SK-N-SH (cell line): ENCODE measurements around the gene COBL. TPM values are rescaled to one million over a fixed set of nuclear protein-coding genes. Genes with fewer than 3 reads are reported as not detected.

ENCODE experiments used
- CTCF ChIA-PET: fragments of 300-600, 350-600 bp; formaldehyde crosslinking; extraction: SDS; loops from one replicate; lab custom pipeline; 2021; lab: Yijun Ruan, JAX
- POLR2A ChIA-PET: fragments of 350-600 bp; sonication (Branson Sonifier 250); formaldehyde crosslinking; extraction: SDS; loops from one replicate; lab custom pipeline; 2020; ENCODE audit warnings: antibody characterized with exemption, inconsistent platforms; lab: Yijun Ruan, JAX
- DNase-seq: peaks from one replicate; pipeline ENCODE4 v3.0.0; 2012
- H2AFZ ChIP-seq: fragments of 200-600 bp; sonication (generic); 2 replicates; pipeline ENCODE4 v1.8.1; 2016; ENCODE audit warnings: antibody characterized with exemption, mild to moderate bottlenecking, low read depth
- H3F3A ChIP-seq: fragments of 200-600 bp; sonication (generic); replicated peaks from 2 replicates; pipeline ENCODE3; 2016; ENCODE audit warnings: antibody characterized with exemption, mild to moderate bottlenecking; ENCODE audit not compliant: insufficient read depth
- H3K27ac ChIP-seq, 2 experiments: fragments of 200-500 bp in 1 of 2; fragments of 200-600 bp in 1 of 2; sonication (Bioruptor generic) in 1 of 2; sonication (generic), shearing (Covaris generic) in 1 of 2; 2 replicates each; pipeline versions ENCODE4 v1.5.1 to v1.6.1; 2014 to 2016; ENCODE audit warnings: low read depth in 2 of 2, inconsistent platforms in 1 of 2, low read length in 1 of 2, mild to moderate bottlenecking in 1 of 2, mixed read lengths in 1 of 2
- H3K27me3 ChIP-seq: fragments of 200-600 bp; sonication (generic), shearing (Covaris generic); 2 replicates; pipeline ENCODE4 v1.6.1; 2016; ENCODE audit warnings: mixed run types; ENCODE audit not compliant: insufficient read depth
- H3K36me3 ChIP-seq, 2 experiments: fragments of 200-500 bp in 1 of 2; fragments of 200-600 bp in 1 of 2; sonication (Bioruptor generic) in 1 of 2; sonication (generic) in 1 of 2; replicated peaks in 1 of 2; 2 replicates each; pipeline versions ENCODE3 to v1.5.1; 2014 to 2016; ENCODE audit warnings: low read length in 1 of 2, mild to moderate bottlenecking in 1 of 2; ENCODE audit not compliant: insufficient read depth in 2 of 2, control insufficient read depth in 1 of 2
- H3K4me1 ChIP-seq, 2 experiments: fragments of 200-500 bp in 1 of 2; fragments of 200-600 bp in 1 of 2; sonication (Bioruptor generic) in 1 of 2; sonication (generic), shearing (Covaris generic) in 1 of 2; 2 replicates each; pipeline versions ENCODE4 v1.5.1 to v1.6.1; 2014 to 2016; ENCODE audit warnings: low read depth in 1 of 2, low read length in 1 of 2, mixed run types in 1 of 2; ENCODE audit not compliant: insufficient read depth in 2 of 2, control insufficient read depth in 1 of 2
- H3K4me2 ChIP-seq: fragments of 200-600 bp; sonication (generic), shearing (Covaris generic); 2 replicates; pipeline ENCODE4 v1.6.1; 2017; ENCODE audit warnings: mixed run types
- H3K4me3 ChIP-seq, 2 experiments: fragments of 200-500 bp in 1 of 2; fragments of 200-600 bp in 1 of 2; sonication (Bioruptor generic) in 1 of 2; sonication (generic), shearing (Covaris generic) in 1 of 2; 2 replicates each; pipeline versions ENCODE4 v1.5.1 to v1.8.1; 2014 to 2016; ENCODE audit warnings: low read depth in 2 of 2, inconsistent platforms in 1 of 2, low read length in 1 of 2, mild to moderate bottlenecking in 1 of 2, mixed read lengths in 1 of 2, moderate library complexity in 1 of 2
- H3K79me2 ChIP-seq: fragments of 200-600 bp; sonication (generic); 2 replicates; pipeline ENCODE4 v1.8.1; 2017; ENCODE audit warnings: mild to moderate bottlenecking; ENCODE audit not compliant: insufficient read depth
- H3K9ac ChIP-seq: fragments of 200-600 bp; sonication (generic); 2 replicates; pipeline ENCODE4 v1.6.1; 2017; ENCODE audit warnings: mixed run types
- H3K9me2 ChIP-seq: fragments of 200-600 bp; sonication (generic); 2 replicates; pipeline ENCODE4 v1.6.1; 2017; ENCODE audit warnings: mixed run types
- H3K9me3 ChIP-seq: fragments of 200-600 bp; sonication (generic); 2 replicates; pipeline ENCODE4 v1.6.1; 2017; ENCODE audit warnings: mixed run types, mild to moderate bottlenecking, moderate library complexity
- H4K20me1 ChIP-seq: fragments of 200-600 bp; sonication (generic); 2 replicates; pipeline ENCODE4 v1.6.1; 2017; ENCODE audit warnings: mild to moderate bottlenecking, mixed run types; ENCODE audit not compliant: insufficient read depth
- CTCF ChIP-seq: fragments of 200-600 bp; sonication (generic); IDR thresholded peaks from 2 replicates; pipeline ENCODE4 v1.6.1; 2017; ENCODE audit warnings: antibody characterized with exemption, mild to moderate bottlenecking, moderate library complexity
- ELF1 ChIP-seq: IDR thresholded peaks from 2 replicates; pipeline ENCODE4 v1.4.0; 2012
- EP300 ChIP-seq, 2 experiments: IDR thresholded peaks; 2 replicates each; pipeline versions ENCODE4 v1.4.0 to v1.6.1; 2012; ENCODE audit warnings: borderline replicate concordance in 1 of 2, low read depth in 1 of 2, low read length in 1 of 2
- EZH2phosphoT487 ChIP-seq: fragments of 200-600 bp; sonication (generic); IDR thresholded peaks from 2 replicates; pipeline ENCODE4 v1.6.1; 2017; ENCODE audit warnings: low read depth, mixed run types, mild to moderate bottlenecking, antibody characterized with exemption, moderate library complexity, borderline replicate concordance
- FOXM1 ChIP-seq: IDR thresholded peaks from 2 replicates; pipeline ENCODE4 v1.4.0; 2012; ENCODE audit warnings: low read depth, mild to moderate bottlenecking
- GABPA ChIP-seq: IDR thresholded peaks from 2 replicates; pipeline ENCODE4 v1.4.0; 2012; ENCODE audit warnings: low read depth, mild to moderate bottlenecking
- MAX ChIP-seq: IDR thresholded peaks from 2 replicates; pipeline ENCODE4 v1.4.0; 2012; ENCODE audit warnings: low read depth
- MEF2A ChIP-seq: IDR thresholded peaks from 2 replicates; pipeline ENCODE4 v1.4.0; 2012; ENCODE audit warnings: low read depth, borderline replicate concordance
- POLR2AphosphoS5 ChIP-seq: IDR thresholded peaks from 2 replicates; pipeline ENCODE4 v1.6.1; 2012; ENCODE audit warnings: low read depth, low read length
- RCOR1 ChIP-seq: fragments of 150-350 bp; IDR thresholded peaks from 2 replicates; pipeline ENCODE4 v1.6.1; 2017; ENCODE audit warnings: antibody characterized with exemption, low read length
- REST ChIP-seq: IDR thresholded peaks from 2 replicates; pipeline ENCODE4 v1.6.1; 2012; ENCODE audit warnings: mild to moderate bottlenecking, low read depth, low read length, moderate library complexity
- SIN3A ChIP-seq: IDR thresholded peaks from 2 replicates; pipeline ENCODE4 v1.6.1; 2012; ENCODE audit warnings: low read depth, mild to moderate bottlenecking, low read length, moderate library complexity, borderline replicate concordance
- SMC3 ChIP-seq: IDR thresholded peaks from 2 replicates; pipeline ENCODE4 v1.6.1; 2012; ENCODE audit warnings: low read depth, low read length, improper control_type of control experiment
- YY1 ChIP-seq: IDR thresholded peaks from 2 replicates; pipeline ENCODE4 v1.4.0; 2012; ENCODE audit warnings: low read depth, mild to moderate bottlenecking
- ZBTB33 ChIP-seq: IDR thresholded peaks from 2 replicates; pipeline ENCODE4 v1.4.0; 2012; ENCODE audit warnings: low read depth, borderline replicate concordance
- WGBS: methylation state at CpG from one replicate; pipeline ENCODE4 v1.1.6; 2017; ENCODE audit warnings: low lambda C conversion rate; 5-methylcytosine and 5-hydroxymethylcytosine counted together
- polyA plus RNA-seq, 3 experiments: library from polyadenylated mRNA; depleted of rRNA; stranded (reverse); fragments of >200 nt; gene quantifications; 2 replicates each; pipeline ENCODE4 v1.2.3, GENCODE V29; 2012

COBL gene
- polyA plus RNA-seq, 1 of the 3 experiments (the other 2 are of a cell fraction), result under 0.01 TPM

GRCh38 chr7:50980411-50980810 is 336.2 kb downstream of the COBL start:
- no peak overlapping the region for H3K9ac ChIP-seq
- no peaks in the 10 kb centered on the region for H3F3A ChIP-seq
- ChIA-PET CTCF (no interaction called here), POLR2A (no interaction called here)
- no peak overlapping the region for H3K4me2 ChIP-seq
- DNase-seq, result no peak
- 23% methylated on average over 3 of the region's 3 CpGs for WGBS
- H3K27me3 ChIP-seq, result peaks cover 82% of the 10 kb centered on the region
- H3K9me3 ChIP-seq, result no peaks in the 10 kb centered on the region
- TF ChIP-seq ZBTB33, result no peak
- TF ChIP-seq MAX, result no peak
- TF ChIP-seq ELF1, result no peak
- TF ChIP-seq REST, result no peak
- no peak for TF ChIP-seq POLR2AphosphoS5
- no peak for TF ChIP-seq EZH2phosphoT487
- TF ChIP-seq EP300 (IDR thresholded peaks at IDR 0.05; ENCODE audit: borderline replicate concordance in 1 of 2, low read depth in 1 of 2, low read length in 1 of 2), result no peak
- TF ChIP-seq SMC3, result no peak
- TF ChIP-seq FOXM1, result no peak
- no peak for TF ChIP-seq MEF2A
- no peak for TF ChIP-seq RCOR1
- no peak for TF ChIP-seq YY1
- no peak for TF ChIP-seq SIN3A
- no peak for TF ChIP-seq CTCF
- no peak for TF ChIP-seq GABPA
- H3K79me2 ChIP-seq, result no peaks in the 10 kb centered on the region
- H2AFZ ChIP-seq, result no peak overlapping the region
- no peaks in the 10 kb centered on the region for H3K4me1 ChIP-seq
- H4K20me1 ChIP-seq, result no peaks in the 10 kb centered on the region
- H3K9me2 ChIP-seq, result no peaks in the 10 kb centered on the region
- H3K36me3 ChIP-seq, result no peaks in the 10 kb centered on the region
- no peak overlapping the region for H3K4me3 ChIP-seq
- no peak overlapping the region for H3K27ac ChIP-seq
